GM21381 (cell line): ENCODE measurements around the gene TMA7.

Experiments used
- ATAC-seq: cut with Tn5 transposase; IDR thresholded peaks from one replicate; pipeline ENCODE4 v1.9.1; 2021; ENCODE audit warnings: mild to moderate bottlenecking, moderate library complexity; ENCODE audit not compliant: unreplicated experiment

TMA7 gene

DNA sequence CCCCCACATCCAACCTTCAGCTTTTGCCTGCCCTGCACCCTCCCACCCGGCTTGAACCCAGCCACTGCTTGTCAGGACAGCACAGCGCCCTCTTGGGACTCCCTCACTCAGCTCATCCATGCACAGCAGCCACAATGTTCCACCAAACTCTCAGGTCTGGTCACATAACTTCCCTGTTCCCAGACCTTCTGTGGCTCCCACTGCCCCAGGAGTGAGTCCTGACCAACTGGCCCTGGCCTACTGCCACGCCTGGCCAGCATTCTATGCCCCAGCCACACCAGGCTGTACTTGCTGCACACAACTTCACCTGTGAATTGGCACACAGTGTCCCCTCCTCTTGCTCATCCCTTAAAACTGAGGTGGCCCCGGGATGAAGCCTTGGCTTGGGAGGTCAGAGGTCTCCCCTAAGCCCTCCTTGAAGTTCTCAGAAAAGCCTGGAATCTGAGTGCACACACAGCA is 31.2 kb upstream of the TMA7 start:
- ATAC-seq = no peak

DNA sequence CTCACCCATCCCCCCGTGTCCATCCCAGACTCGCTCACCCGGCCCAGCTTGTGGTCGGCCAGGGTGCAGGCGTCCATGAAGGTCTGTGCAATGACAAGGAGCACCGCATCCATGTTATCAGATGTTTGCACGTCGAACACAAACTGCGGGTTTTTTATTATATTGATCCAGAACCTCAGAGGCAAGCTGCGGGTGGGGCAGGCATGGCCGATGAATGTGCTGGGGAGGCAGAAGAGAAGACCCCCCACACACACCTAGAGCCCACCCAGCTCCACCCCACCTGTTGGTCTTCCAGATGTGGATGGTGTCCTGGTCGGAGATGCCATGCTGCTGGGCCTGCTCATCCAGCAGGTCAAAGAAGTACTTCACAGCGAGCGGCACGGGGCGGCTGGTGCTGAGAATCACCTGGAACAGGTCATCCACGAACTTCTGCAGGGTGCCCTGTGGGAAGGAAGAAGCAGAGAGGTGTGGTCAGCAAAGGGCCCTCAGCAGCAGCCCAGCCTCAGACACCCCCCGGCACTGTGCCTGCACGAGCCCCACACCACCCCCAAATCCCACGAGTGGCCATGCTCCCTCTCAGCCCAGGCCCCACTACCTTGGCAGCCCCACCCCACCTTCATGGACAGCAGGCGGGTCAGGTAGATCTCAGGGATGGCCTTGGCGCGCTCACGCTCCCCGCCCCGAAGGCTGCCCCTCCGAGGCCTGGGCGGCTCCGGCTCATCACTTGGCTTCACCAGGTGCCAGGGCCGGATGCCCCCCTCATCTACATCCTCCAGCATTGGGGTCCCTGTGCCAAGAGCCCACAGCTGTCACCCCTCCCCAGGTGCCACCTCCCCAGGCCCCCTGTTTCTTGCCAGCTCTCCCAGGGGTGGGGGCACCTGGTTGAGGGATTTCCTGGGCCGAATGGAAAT is 30.5 kb upstream of the TMA7 start:
- no peak for ATAC-seq

DNA sequence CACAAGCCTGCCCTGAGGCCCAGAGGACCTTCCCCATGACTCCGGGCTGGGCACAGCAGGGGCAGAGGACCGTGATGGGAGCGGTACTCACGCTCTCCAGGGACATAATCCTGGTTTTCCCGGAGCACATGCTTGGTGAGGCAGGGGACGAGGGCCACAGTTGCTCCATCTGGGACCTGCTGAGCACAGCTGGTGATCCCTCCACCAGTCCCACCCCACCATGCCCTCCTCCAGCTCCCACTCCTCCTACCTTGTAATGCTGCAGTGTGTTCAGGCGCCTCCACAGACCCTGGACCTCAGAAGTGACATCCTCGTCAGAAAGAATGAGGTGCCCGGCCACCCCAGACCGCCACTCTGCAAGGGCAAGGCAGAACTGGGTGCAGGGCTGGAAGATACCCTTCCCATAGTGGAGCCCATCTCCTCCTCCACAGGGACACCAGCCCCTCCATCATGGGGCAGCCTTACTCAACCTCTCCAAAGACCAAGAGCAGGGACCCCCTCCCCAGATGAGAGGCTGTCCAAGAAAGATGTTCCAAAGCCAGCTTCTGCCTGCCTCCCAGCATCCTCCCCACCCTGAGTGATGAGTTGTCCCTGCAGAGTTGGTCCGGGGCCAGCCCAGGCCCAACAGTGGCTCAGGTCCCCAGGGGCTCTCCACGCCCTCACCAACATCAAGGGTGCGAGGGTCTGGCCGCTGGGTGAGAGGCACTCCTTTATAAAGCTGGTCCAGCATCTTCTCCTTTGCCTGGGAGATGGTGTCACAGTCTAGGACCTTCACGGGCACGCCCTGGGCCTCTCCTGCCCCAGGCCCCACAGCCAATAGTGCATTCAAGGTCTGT is 29.6 kb upstream of the TMA7 start:
- ATAC-seq = no peak

GRCh38 chr3:48411041-48411588 is 28.9 kb upstream of the TMA7 start:
- ATAC-seq = no peak

- no peak for ATAC-seq
Observed at GRCh38 chr3:48411606-48412374, 28.3 kb upstream of the TMA7 start.

- ATAC-seq = no peak
Observed at GRCh38 chr3:48412375-48413001, 27.6 kb upstream of the TMA7 start.

GRCh38 chr3:48413086-48413485 is 27.0 kb upstream of the TMA7 start:
- no peak for ATAC-seq

DNA sequence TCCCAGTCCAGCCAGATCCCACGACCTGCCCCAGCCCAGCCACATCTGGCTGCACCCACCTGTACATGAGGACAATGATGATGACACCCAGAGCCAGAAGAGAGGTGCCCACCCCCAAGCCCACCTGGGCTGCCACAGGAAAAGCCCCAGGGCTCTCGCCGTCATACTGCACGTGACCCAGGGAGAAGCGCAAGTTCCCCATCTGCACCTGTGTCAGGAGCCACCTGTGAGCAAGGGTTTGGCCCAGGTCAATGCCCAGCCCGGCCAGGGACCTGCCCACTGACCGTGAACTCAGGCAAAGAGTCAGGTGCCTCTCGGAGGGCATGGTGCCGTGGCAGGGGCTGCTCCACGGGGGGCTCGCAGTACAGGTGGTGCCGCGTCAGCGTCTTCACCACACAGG is 26.4 kb upstream of the TMA7 start:
- ATAC-seq = no peak

- ATAC-seq = no peak
Observed at GRCh38 chr3:48414376-48415250, 25.4 kb upstream of the TMA7 start.

GRCh38 chr3:48415251-48415953 is 24.7 kb upstream of the TMA7 start:
- no peak for ATAC-seq

DNA sequence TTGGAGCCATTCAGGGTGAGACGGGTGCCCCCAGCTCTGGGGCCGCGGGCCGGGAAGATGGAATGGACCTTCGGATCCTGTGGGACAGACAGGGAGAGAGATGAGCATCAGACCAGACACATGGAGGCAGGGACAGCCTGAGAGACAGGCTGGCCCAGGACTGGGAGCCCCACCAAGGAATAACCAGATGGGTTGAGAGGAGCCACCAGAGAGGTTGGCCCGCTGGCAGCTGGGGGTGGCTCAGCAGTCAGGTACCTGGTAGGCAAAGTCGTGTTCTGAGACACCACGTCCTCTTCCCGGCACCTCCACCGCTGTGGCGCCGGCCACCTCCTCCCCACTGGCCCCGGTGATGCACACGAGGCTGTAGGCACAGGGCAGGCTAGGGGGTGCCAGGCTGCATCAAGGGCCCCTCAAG is 24.0 kb upstream of the TMA7 start:
- ATAC-seq = no peak

- ATAC-seq = no peak
Observed at GRCh38 chr3:48416546-48416945, 23.5 kb upstream of the TMA7 start.

DNA sequence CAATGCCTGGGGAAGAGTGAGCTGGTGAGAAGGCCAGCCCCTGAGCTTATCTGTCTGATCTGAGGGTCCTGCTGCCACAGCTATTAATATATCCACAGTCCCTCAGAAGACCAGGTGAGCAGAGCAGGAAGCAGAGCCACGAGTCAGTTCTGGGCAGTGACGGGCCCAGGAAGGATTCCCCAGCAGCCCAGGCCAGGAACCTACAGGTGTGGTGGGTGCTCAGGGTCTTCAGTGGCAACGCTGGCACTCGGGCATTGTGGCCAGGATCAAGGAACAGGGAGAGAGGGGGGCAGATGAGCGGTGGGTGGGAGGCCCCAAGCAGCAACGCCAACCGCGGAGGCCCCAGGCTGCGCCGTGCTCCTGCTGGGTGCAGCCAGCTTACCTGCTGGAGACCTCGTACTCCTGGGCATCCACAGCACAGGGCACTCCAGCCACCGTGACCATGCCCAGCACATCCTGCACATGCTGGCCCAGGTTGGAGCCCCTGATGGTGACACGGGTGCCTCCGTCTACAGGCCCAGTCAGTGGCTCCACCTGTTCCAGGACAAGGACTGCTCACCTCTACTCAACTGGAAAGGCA is 22.4 kb upstream of the TMA7 start:
- ATAC-seq = no peak

DNA sequence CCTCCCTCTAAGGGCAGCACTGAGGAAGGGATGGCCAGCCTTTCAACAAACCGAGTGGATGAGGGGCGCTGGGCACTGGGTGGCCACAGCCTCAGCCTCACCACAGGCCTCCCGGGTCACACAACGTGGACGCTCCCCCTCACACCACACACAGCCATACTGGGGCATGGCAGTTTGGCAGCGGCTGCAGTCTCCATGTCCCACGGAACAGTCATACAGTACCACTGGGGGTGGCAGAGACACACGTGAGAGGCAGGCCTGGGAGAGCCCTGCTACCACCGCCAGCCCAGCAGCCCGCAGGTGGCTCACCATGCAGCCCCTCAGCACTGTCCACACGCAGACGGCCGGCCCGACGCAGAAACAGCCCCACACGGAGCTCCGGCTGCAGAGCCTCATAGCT is 21.9 kb upstream of the TMA7 start:
- no peak for ATAC-seq

DNA sequence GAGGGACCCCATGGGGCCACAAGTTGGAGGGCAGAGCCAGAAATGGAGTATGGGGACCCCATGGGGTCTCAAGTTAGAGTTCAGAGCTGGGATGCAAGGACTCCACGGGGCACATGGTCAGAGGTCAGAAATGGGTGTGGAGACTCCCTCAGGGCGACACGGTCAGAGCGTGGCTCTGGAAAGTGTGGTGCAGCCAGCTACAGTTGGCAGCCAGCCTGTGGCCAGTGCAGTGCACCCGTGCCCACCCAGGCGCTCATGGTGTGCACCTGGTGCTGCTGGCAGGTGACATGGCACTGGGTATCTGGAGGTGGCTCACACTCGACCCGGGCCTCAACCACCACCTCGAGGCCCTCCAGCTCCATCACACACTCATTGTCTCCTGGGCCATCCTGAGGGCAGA is 21.4 kb upstream of the TMA7 start:
- ATAC-seq = no peak

DNA sequence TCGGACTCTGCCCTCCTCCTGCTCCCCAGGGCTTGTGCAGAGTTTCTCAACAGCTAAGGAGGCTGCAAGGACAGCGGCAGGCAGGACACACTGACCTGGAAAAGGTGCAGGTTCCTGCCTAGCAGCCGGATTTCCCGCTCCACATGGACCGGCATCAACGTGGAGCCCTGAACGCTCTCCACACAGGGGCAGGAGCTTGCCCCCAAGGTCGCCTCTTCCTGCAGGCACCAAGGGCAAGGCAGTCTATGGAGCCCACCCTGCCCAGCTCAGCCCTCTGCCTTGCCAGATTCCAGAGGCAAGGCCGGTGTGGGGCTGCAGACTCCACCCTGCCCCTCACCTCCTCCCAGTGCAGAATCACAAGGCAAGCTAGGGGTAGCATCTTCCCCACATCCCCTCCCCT is 20.9 kb upstream of the TMA7 start:
- ATAC-seq = no peak

GRCh38 chr3:48419597-48419996 is 20.5 kb upstream of the TMA7 start:
- ATAC-seq = no peak

- no peak for ATAC-seq
Observed at GRCh38 chr3:48420561-48420960, 19.5 kb upstream of the TMA7 start.
